Measurements from ENCODE around the gene PXMP2. TPM values are rescaled to one million over a fixed set of nuclear protein-coding genes. Genes with fewer than 3 reads are reported as not detected.

The PXMP2 gene
- total RNA-seq, 1 donor from 2014 or later, result 38.5 TPM

DNA sequence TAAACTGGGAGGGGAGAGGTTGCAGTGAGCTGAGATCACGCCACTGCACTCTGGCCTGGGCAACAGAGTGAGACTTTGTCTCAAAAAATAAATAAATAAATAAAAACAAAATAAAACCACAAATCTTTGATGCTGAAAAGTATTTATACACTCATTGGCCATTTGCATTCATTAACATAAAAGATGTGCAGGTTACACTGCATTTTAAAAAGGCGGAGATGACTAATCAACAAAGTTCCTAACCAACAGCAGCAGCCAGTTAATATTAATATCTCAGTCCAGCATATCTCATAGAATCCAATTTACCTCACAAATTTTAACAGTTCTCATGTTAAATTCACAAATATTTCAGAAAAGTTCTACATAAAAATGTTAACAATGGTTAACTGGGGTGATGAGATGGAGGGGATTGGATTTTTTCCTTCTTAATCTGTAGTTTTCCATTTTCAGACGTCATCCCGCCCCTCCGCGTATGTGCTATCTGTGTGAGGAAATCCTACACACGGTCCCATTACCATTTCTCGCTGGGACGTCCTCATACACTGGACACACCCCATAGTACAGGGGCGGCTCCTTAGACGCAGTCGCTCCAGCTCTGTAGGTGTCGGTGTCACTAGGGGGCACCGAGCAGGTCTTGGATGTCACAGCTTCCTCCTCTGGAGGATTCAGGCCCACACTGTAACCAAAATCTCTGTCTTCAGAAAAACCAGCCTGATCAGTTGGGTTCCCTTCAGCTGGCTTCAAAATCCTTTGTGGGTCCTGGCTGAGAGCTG, 67.0 kb downstream of the PXMP2 start:
- DNase-seq (ENCODE audit: extremely low spot score, unreplicated experiment), result no peak
- H3K9me3 Mint-ChIP-seq, result no peaks in the 10 kb centered on the region
- peaks cover 13% of the 10 kb centered on the region for H3K36me3 Mint-ChIP-seq
- H3K4me3 Mint-ChIP-seq, result no peak overlapping the region
- TF ChIP-seq, protein P1, sequence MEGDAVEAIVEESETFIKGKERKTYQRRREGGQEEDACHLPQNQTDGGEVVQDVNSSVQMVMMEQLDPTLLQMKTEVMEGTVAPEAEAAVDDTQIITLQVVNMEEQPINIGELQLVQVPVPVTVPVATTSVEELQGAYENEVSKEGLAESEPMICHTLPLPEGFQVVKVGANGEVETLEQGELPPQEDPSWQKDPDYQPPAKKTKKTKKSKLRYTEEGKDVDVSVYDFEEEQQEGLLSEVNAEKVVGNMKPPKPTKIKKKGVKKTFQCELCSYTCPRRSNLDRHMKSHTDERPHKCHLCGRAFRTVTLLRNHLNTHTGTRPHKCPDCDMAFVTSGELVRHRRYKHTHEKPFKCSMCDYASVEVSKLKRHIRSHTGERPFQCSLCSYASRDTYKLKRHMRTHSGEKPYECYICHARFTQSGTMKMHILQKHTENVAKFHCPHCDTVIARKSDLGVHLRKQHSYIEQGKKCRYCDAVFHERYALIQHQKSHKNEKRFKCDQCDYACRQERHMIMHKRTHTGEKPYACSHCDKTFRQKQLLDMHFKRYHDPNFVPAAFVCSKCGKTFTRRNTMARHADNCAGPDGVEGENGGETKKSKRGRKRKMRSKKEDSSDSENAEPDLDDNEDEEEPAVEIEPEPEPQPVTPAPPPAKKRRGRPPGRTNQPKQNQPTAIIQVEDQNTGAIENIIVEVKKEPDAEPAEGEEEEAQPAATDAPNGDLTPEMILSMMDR (conservative IDR thresholded peaks at IDR 0.05), result no peak
- H3K27me3 Mint-ChIP-seq, result no peaks in the 10 kb centered on the region
- H3K27ac Mint-ChIP-seq, result no peak overlapping the region
- no peaks in the 10 kb centered on the region for H3K4me1 Mint-ChIP-seq (ENCODE audit: unreplicated experiment)

Other genes starting within 250 kb of the PXMP2 start
- gene FBRSL1, start 197.4 kb upstream of the PXMP2 start, total RNA-seq (ENCODE audit: low replicate concordance), result 108 TPM in 2 replicates
- gene LRCOL1, start 77.0 kb upstream of the PXMP2 start, total RNA-seq (ENCODE audit: low replicate concordance), result not detected in 2 replicates
- gene P2RX2, start 68.8 kb upstream of the PXMP2 start, total RNA-seq (ENCODE audit: low replicate concordance), result 2.8 and 5.4 TPM in 2 replicates
- 67.3 and 113 TPM in 2 replicates for gene POLE, start 245 bp upstream of the PXMP2 start, total RNA-seq (ENCODE audit: low replicate concordance)
- gene PGAM5, start 23.3 kb downstream of the PXMP2 start, total RNA-seq (ENCODE audit: low replicate concordance), result 40.0 and 41.0 TPM in 2 replicates
- gene ANKLE2, start 74.2 kb downstream of the PXMP2 start, total RNA-seq (ENCODE audit: low replicate concordance), result 65.1 and 75.9 TPM in 2 replicates
- gene GOLGA3, start 141.3 kb downstream of the PXMP2 start, total RNA-seq (ENCODE audit: low replicate concordance), result 62.0 and 81.5 TPM in 2 replicates
- gene CHFR, start 200.0 kb downstream of the PXMP2 start, total RNA-seq (ENCODE audit: low replicate concordance), result 37.1 and 43.7 TPM in 2 replicates